Left ventricle myocardium inferior (tissue), 1 donor: Measurements from ENCODE around the gene ACOD1. TPM values are rescaled to one million over a fixed set of nuclear protein-coding genes. Genes with fewer than 3 reads are reported as not detected.
A peak's percentile ranks its signal among the peaks of the same experiment; 100 is the strongest.
"Not testable (repeated sequence)": the region's sequence is repeated elsewhere in the genome, so short reads cannot be mapped to it uniquely, and the experiment has no call there.

ENCODE experiments used
- DNase-seq: peaks from one replicate; pipeline ENCODE4 v3.0.0-alpha.2; 2020
- H3K27ac ChIP-seq: fragments of 200-600 bp; replicated peaks from 2 replicates; pipeline ENCODE4 v1.8.0; 2021
- H3K27me3 ChIP-seq: fragments of 200-600 bp; 2 replicates; pipeline ENCODE4 v1.8.0; 2021; ENCODE audit warnings: low read depth
- H3K36me3 ChIP-seq: fragments of 200-600 bp; 2 replicates; pipeline ENCODE4 v1.8.0; 2021
- H3K4me1 ChIP-seq: fragments of 200-600 bp; 2 replicates; pipeline ENCODE4 v1.8.0; 2021
- H3K4me3 ChIP-seq: fragments of 200-600 bp; 2 replicates; pipeline ENCODE4 v1.8.0; 2021; ENCODE audit warnings: mild to moderate bottlenecking, moderate library complexity
- H3K9me3 ChIP-seq: fragments of 200-600 bp; replicated peaks from 2 replicates; pipeline ENCODE4 v1.8.0; 2021
- intact Hi-C: fragments of 100-400 bp; cut with micrococcal nuclease; formaldehyde crosslinking; loops from one replicate; pipeline ENCODE4 v1.11.0; 2022
- total RNA-seq: library from RNA; stranded (reverse); fragmentation: NEBNext Ultra II Directional; extraction: Animal tissue kit (Norgen Biotek cat#: 25700); gene quantifications from one replicate; pipeline ENCODE4 v1.2.1, GENCODE V29; 2021
- TF ChIP-seq, protein P1 (sequence below): fragments of 200-600 bp; IDR thresholded peaks from 2 replicates; pipeline ENCODE4 v1.8.0; 2021; ENCODE audit warnings: antibody characterized with exemption, mild to moderate bottlenecking, borderline replicate concordance
- donor health status: DM: no; HTN: yes; CAD: no; lungs with severe emphysema.

The ACOD1 gene
- total RNA-seq, 1 donor from 2014 or later = not detected

DNA sequence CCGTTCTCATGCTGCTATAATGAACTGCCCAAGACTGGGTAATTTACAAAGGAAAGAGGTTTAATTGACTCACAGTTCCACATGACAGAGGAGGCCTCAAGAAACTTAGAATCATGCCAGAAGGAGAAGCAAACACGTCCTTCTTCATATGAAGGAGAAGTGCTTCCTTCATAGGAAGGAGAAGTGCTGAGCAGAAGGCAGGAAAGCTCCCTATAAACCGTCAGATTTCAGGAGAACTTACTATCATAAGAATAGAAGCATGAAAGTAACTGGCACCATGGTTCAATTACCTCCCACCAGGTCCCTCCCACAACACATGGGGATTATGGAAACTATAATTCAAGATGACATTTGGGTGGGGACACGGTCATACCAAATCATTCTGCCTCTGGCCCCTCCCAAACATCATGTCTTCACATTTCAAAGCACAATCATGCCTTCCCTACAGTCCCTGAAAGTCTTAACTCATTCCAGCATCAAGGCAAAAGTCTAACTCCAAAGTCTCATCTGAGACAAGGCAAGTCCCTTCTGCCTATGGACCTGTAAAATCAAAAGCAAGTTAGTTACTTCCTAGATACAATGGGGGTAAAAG lies 10.6 kb downstream of the ACOD1 start:
- H3K9me3 ChIP-seq = peaks cover 30% of the 10 kb centered on the region
- H3K27ac ChIP-seq = no peak overlapping the region
- no peaks in the 10 kb centered on the region for H3K27me3 ChIP-seq
- H3K4me3 ChIP-seq = no peak overlapping the region
- no peaks in the 10 kb centered on the region for H3K36me3 ChIP-seq
- TF ChIP-seq, protein P1, sequence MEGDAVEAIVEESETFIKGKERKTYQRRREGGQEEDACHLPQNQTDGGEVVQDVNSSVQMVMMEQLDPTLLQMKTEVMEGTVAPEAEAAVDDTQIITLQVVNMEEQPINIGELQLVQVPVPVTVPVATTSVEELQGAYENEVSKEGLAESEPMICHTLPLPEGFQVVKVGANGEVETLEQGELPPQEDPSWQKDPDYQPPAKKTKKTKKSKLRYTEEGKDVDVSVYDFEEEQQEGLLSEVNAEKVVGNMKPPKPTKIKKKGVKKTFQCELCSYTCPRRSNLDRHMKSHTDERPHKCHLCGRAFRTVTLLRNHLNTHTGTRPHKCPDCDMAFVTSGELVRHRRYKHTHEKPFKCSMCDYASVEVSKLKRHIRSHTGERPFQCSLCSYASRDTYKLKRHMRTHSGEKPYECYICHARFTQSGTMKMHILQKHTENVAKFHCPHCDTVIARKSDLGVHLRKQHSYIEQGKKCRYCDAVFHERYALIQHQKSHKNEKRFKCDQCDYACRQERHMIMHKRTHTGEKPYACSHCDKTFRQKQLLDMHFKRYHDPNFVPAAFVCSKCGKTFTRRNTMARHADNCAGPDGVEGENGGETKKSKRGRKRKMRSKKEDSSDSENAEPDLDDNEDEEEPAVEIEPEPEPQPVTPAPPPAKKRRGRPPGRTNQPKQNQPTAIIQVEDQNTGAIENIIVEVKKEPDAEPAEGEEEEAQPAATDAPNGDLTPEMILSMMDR = no peak
- H3K4me1 ChIP-seq = no peaks in the 10 kb centered on the region
- intact Hi-C loops = no loop called here
- no peak for DNase-seq

DNA sequence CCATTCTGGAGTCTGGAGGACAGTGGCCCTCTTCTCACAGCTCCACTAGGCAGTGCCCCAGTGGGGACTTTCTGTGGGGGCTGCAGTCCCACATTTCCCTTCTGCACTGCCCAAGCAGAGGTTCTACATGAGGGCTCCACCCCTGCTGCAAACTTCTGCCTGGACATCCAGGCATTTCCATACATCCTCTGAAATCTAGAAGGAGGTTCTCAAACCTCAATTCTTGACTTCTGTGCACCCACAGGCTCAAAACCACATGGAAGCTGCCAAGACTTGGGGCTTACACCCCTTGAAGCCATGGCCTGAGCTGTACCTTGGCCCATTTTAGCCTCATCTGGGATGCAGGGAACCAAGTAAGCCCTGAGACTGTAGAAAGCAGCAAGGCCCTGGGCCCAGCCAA lies 11.4 kb downstream of the ACOD1 start:
- peaks cover 30% of the 10 kb centered on the region for H3K9me3 ChIP-seq
- intact Hi-C loops, H3K4me3 ChIP-seq, H3K36me3 ChIP-seq, DNase-seq, H3K4me1 ChIP-seq, H3K27me3 ChIP-seq, H3K27ac ChIP-seq: not testable (repeated sequence)

DNA sequence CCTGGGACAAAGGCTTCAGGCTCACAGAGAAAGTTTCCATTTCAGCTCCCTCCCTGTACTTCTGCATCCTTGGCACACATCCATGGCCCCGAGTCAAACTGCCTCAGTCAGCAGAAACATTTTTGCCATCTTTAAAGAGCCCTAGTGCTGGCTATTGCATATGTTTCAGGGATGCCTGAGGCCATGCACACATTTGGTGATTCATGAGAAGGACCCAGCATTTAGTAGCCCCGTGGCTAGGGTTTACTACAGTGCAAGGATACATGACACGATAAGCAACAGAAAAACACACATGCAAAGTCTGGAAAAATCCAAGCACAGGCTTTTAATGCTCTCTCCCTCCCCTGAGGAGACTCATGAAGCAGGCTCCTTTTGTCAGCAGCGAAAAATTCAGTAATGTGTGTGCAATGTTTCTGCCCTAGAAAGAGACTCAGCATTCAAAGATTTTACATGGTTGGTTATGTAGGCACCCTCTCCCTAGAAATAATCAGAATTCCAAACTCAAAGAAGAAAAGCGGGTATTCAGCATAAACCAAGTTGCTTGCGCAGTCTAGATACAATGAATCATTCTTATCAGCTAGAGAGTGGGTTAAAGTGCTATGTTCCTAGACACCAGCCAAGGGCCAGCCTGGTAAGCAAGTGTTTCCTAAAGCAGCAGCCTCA lies 17.6 kb downstream of the ACOD1 start:
- Histone ChIP-seq H3K4me1 (peaks cover 10% of the 10 kb centered on the region), H3K27ac (no peak overlapping the region), H3K36me3 (no peaks in the 10 kb centered on the region), H3K4me3 (no peak overlapping the region), H3K9me3 (peaks cover 10% of the 10 kb centered on the region), H3K27me3 (peaks cover 22% of the 10 kb centered on the region)
- TF ChIP-seq, protein P1 = no peak
- DNase-seq = peak; percentile 55
- intact Hi-C loops = no loop called here

DNA sequence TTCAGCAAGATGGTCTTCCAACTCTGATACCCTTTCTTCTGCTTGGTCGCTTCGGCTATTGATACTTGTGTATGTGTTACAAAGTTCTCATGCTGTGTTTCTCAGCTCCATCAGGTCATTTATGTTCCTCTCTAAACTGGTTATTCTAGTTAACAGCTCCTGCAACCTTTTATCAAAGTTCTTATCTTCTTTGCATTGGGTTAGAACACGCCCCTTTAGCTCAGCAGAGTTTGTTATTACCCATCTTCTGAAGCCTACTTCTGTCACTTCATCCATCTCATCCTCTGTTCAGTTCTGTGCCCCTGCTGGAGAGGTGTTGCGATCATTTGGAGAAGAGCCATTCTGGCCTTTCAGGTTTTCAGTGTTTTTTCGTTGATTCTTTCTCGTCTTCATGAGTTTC lies 18.7 kb downstream of the ACOD1 start:
- intact Hi-C loops = no loop called here
- DNase-seq = no peak
- Histone ChIP-seq H3K9me3 (no peaks in the 10 kb centered on the region), H3K27ac (no peak overlapping the region), H3K36me3 (no peaks in the 10 kb centered on the region), H3K4me3 (no peak overlapping the region), H3K27me3 (peaks cover 22% of the 10 kb centered on the region), H3K4me1 (peaks cover 10% of the 10 kb centered on the region)
- TF ChIP-seq, protein P1 = no peak

DNA sequence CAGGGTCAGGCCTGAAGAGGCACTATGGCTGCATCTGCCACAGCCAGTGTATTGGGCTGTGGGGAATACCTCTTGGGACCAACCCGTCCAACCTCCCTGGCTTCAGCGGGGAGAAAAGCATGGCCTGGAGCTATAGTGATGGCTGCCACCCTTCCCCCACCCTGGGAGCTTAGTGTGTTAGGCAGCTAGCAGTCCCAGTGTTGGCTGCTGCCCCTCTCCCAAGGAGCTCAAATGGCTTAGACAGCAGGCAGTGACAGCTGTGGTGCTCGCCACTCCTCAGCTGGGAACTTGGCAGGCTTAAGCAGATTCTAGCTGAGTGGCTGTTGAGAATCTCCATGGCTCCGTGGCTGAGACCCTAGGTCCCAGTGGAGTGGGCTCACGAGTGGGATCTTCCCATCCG lies 19.7 kb downstream of the ACOD1 start:
- Histone ChIP-seq H3K4me1 (peaks cover 10% of the 10 kb centered on the region), H3K36me3 (no peaks in the 10 kb centered on the region), H3K9me3 (no peaks in the 10 kb centered on the region), H3K27ac (no peak overlapping the region), H3K4me3 (no peak overlapping the region), H3K27me3 (peaks cover 22% of the 10 kb centered on the region)
- TF ChIP-seq, protein P1 = no peak
- DNase-seq = no peak
- intact Hi-C loops = no loop called here

DNA sequence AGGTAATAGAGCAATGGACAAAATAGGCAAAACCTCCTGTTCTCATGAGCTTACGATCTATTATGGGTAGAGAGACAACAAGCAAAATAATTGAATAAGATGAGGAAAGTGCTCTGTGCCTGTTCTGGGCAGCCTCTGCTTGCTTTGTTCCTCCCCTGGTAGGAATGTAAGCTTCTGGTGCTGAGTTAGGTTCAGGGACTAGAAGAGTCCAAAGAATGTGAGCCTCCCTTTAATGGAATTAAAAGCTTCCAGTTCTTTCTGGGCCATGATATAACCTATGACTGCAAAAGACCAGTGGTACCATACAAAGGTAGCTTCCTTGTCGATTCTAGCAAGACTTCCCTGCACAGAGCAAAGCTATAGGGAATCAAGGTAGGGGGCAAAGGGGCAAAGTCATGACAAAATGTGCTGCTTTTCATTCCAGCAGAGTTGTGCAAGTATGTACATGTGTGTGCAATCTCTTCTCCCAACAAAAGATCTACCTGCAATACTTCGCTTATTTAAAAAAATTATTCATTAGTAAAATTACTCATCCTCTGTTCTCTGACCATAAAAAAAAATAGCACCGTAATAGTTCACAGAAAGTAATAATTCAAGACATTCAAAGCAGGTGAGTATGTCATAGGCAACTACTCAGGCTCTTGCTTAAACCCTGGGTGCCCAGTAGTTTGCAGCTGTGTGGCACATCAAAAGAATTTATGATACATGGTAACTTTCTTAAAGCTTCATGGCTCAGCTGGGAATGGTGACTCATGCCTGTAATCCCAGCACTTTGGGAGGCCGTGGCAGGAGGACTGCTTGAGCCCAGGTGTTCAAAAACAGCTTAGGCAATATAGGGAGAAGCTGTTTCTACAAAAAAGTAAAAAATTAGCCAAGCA lies 21.4 kb downstream of the ACOD1 start:
- Histone ChIP-seq H3K27me3 (peaks cover 32% of the 10 kb centered on the region), H3K36me3 (no peaks in the 10 kb centered on the region), H3K4me1 (peaks cover 10% of the 10 kb centered on the region), H3K9me3 (no peaks in the 10 kb centered on the region), H3K4me3 (no peak overlapping the region), H3K27ac (no peak overlapping the region)
- intact Hi-C loops = no loop called here
- TF ChIP-seq, protein P1 = no peak
- no peak for DNase-seq
